HUES6 (cell line): Measurements from ENCODE around the gene CELSR2.
"Not testable (repeated sequence)": the region's sequence is repeated elsewhere in the genome, so short reads cannot be mapped to it uniquely, and the experiment has no call there.

Experiments
- H3K27ac ChIP-seq: 2 replicates; pipeline ENCODE4 v1.7.0; 2013; ENCODE audit warnings: low read depth, mild to moderate bottlenecking, low read length, inconsistent platforms
- H3K27me3 ChIP-seq: 2 replicates; pipeline ENCODE4 v1.6.1; 2013; ENCODE audit warnings: low read length; ENCODE audit not compliant: control insufficient read depth, insufficient read depth
- H3K36me3 ChIP-seq: 2 replicates; pipeline ENCODE4 v1.6.1; 2013; ENCODE audit warnings: low read length; ENCODE audit not compliant: control insufficient read depth, insufficient read depth
- H3K4me1 ChIP-seq: 2 replicates; pipeline ENCODE4 v1.6.1; 2013; ENCODE audit warnings: low read length; ENCODE audit not compliant: control insufficient read depth, insufficient read depth
- H3K4me3 ChIP-seq: 2 replicates; pipeline ENCODE4 v1.5.1; 2013; ENCODE audit warnings: low read depth, low read length
- H3K9ac ChIP-seq: one replicate; pipeline ENCODE4 v1.6.1; 2013; ENCODE audit warnings: mild to moderate bottlenecking, low read length
- H3K9me3 ChIP-seq: 2 replicates; pipeline ENCODE4 v1.6.1; 2013; ENCODE audit warnings: low read depth, low read length; ENCODE audit not compliant: control insufficient read depth, insufficient read depth

CELSR2 gene

GRCh38 chr1:109300650-109301151 lies 51.4 kb downstream of the CELSR2 start:
- Histone ChIP-seq H3K9me3 (no peaks in the 10 kb centered on the region), H3K27me3 (no peaks in the 10 kb centered on the region), H3K36me3 (no peaks in the 10 kb centered on the region), H3K4me3 (no peak overlapping the region), H3K4me1 (peaks cover 12% of the 10 kb centered on the region; the same call in 1 of the 2 replicates), H3K27ac (no peak overlapping the region), H3K9ac (no peak overlapping the region)

- no peak overlapping the region for H3K9ac ChIP-seq
- H3K4me3 ChIP-seq, result no peak overlapping the region
- no peak overlapping the region for H3K27ac ChIP-seq
- no peaks in the 10 kb centered on the region for H3K27me3 ChIP-seq
- H3K9me3 ChIP-seq, result no peaks in the 10 kb centered on the region
- peaks cover 19% of the 10 kb centered on the region for H3K4me1 ChIP-seq
- no peaks in the 10 kb centered on the region for H3K36me3 ChIP-seq
Measured at GRCh38 chr1:109301874-109302273, 52.5 kb downstream of the CELSR2 start.

GRCh38 chr1:109304226-109304920 lies 55.0 kb downstream of the CELSR2 start:
- H3K27me3 ChIP-seq, result no peaks in the 10 kb centered on the region
- no peak overlapping the region for H3K4me3 ChIP-seq
- H3K4me1 ChIP-seq, result peaks cover 28% of the 10 kb centered on the region
- H3K9me3 ChIP-seq, result no peaks in the 10 kb centered on the region
- H3K9ac ChIP-seq, result no peak overlapping the region
- H3K27ac ChIP-seq, result no peak overlapping the region
- no peaks in the 10 kb centered on the region for H3K36me3 ChIP-seq

GRCh38 chr1:109305991-109306390 lies 56.7 kb downstream of the CELSR2 start:
- H3K9me3 ChIP-seq, H3K27me3 ChIP-seq, H3K4me3 ChIP-seq, H3K9ac ChIP-seq, H3K36me3 ChIP-seq, H3K27ac ChIP-seq: not testable (repeated sequence)
- H3K4me1 ChIP-seq, result peaks cover 22% of the 10 kb centered on the region

- peaks cover 22% of the 10 kb centered on the region for H3K4me1 ChIP-seq
- H3K9me3 ChIP-seq, result no peaks in the 10 kb centered on the region
- peaks cover under 1% of the 10 kb centered on the region; the same call in 1 of the 2 replicates for H3K36me3 ChIP-seq
- H3K4me3 ChIP-seq, result no peak within 1 kb of the TSS
- H3K27me3 ChIP-seq, result no peaks in the 10 kb centered on the region
- no peak within 1 kb of the TSS for H3K27ac ChIP-seq
- H3K9ac ChIP-seq, result no peak within 1 kb of the TSS
Measured at GRCh38 chr1:109306832-109307273, 57.5 kb downstream of the CELSR2 start, which contains the start of gene MYBPHL. Gene MYBPHL, minus strand, starts transcription at chr1:109307011. Its CDS starts 20 bp downstream, at chr1:109306991.

GRCh38 chr1:109307274-109308021 lies 58.1 kb downstream of the CELSR2 start:
- no peaks in the 10 kb centered on the region for H3K9me3 ChIP-seq
- no peak overlapping the region for H3K9ac ChIP-seq
- no peak overlapping the region for H3K4me3 ChIP-seq
- peaks cover 2% of the 10 kb centered on the region; the same call in 1 of the 2 replicates for H3K36me3 ChIP-seq
- H3K27ac ChIP-seq, result no peak overlapping the region
- no peaks in the 10 kb centered on the region for H3K27me3 ChIP-seq
- peaks cover 22% of the 10 kb centered on the region for H3K4me1 ChIP-seq

- Histone ChIP-seq H3K36me3 (peaks cover 17% of the 10 kb centered on the region), H3K27ac (no peak overlapping the region), H3K9ac (no peak overlapping the region), H3K4me3 (no peak overlapping the region), H3K4me1 (peaks cover 22% of the 10 kb centered on the region), H3K9me3 (no peaks in the 10 kb centered on the region), H3K27me3 (no peaks in the 10 kb centered on the region)
Measured at GRCh38 chr1:109309347-109309746, 60.0 kb downstream of the CELSR2 start.

GRCh38 chr1:109312246-109312645 lies 62.9 kb downstream of the CELSR2 start:
- Histone ChIP-seq H3K27ac (no peak overlapping the region), H3K36me3 (peaks cover 30% of the 10 kb centered on the region), H3K4me1 (peaks cover 6% of the 10 kb centered on the region), H3K9me3 (no peaks in the 10 kb centered on the region), H3K27me3 (no peaks in the 10 kb centered on the region), H3K9ac (no peak overlapping the region), H3K4me3 (no peak overlapping the region)

- H3K27ac ChIP-seq, result no peak overlapping the region
- no peaks in the 10 kb centered on the region for H3K4me1 ChIP-seq
- H3K4me3 ChIP-seq, result no peak overlapping the region
- H3K9me3 ChIP-seq, result no peaks in the 10 kb centered on the region
- H3K9ac ChIP-seq, result no peak overlapping the region
- no peaks in the 10 kb centered on the region for H3K27me3 ChIP-seq
- peaks cover 37% of the 10 kb centered on the region for H3K36me3 ChIP-seq
Measured at GRCh38 chr1:109312978-109313775, 63.8 kb downstream of the CELSR2 start.

- Histone ChIP-seq H3K27ac (no peak overlapping the region), H3K9me3 (no peaks in the 10 kb centered on the region), H3K36me3 (peaks cover 48% of the 10 kb centered on the region), H3K4me1 (peaks cover 7% of the 10 kb centered on the region), H3K4me3 (no peak overlapping the region), H3K9ac (no peak overlapping the region), H3K27me3 (no peaks in the 10 kb centered on the region)
Measured at GRCh38 chr1:109314795-109315194, 65.5 kb downstream of the CELSR2 start.
